Sigmoid colon (tissue), 7 donors: ENCODE measurements around the gene ENG. TPM values are rescaled to one million over a fixed set of nuclear protein-coding genes. Genes with fewer than 3 reads are reported as not detected.

ENCODE experiments used
- DNase-seq: peaks from one replicate; pipeline ENCODE4 v3.0.0-alpha.2; 2019
- H3K27ac ChIP-seq, 4 donors: fragments of 200-600 bp; sonication (generic); one replicate each; pipeline ENCODE4 v1.5.1; 2016 to 2019; ENCODE audit warnings: mild to moderate bottlenecking in 1 of 4
- H3K27me3 ChIP-seq, 3 donors: fragments of 200-600 bp; sonication (generic); one replicate each; pipeline ENCODE4 v1.5.1; 2019; ENCODE audit warnings: mild to moderate bottlenecking in 1 of 3
- H3K36me3 ChIP-seq, 4 donors: fragments of 200-600 bp; sonication (generic); one replicate each; pipeline ENCODE4 v1.5.1; 2016 to 2019
- H3K4me1 ChIP-seq, 4 donors: fragments of 200-600 bp; sonication (generic); one replicate each; pipeline ENCODE4 v1.5.1; 2017 to 2019
- H3K4me3 ChIP-seq, 4 donors: fragments of 200-600 bp; sonication (generic); one replicate each; pipeline ENCODE4 v1.5.1; 2017 to 2019; ENCODE audit warnings: mild to moderate bottlenecking in 2 of 4, moderate library complexity in 1 of 4
- H3K9me3 ChIP-seq, 4 donors: fragments of 200-600 bp in 3 of 4; sonication (generic) in 3 of 4; one replicate each; pipeline versions ENCODE4 v1.5.1 to v1.6.1; 2013 to 2019
- CTCF ChIP-seq, 4 experiments: fragments of 450-650 bp in 3 of 4; fragments of 200-600 bp in 1 of 4; IDR thresholded peaks; one replicate each; pipeline ENCODE4 v1.5.1; 2016 to 2019; ENCODE audit warnings: antibody characterized with exemption in 4 of 4, mild to moderate bottlenecking in 3 of 4, moderate library complexity in 2 of 4
- EP300 ChIP-seq, 4 donors: sonication (generic); formaldehyde crosslinking; IDR thresholded peaks; one replicate each; pipeline ENCODE4 v1.6.1; 2017; ENCODE audit warnings: antibody characterized with exemption in 4 of 4
- POLR2A ChIP-seq, 2 donors: fragments of 450-650 bp; IDR thresholded peaks; one replicate each; pipeline ENCODE4 v1.6.1; 2016; ENCODE audit warnings: antibody characterized with exemption in 2 of 2, mild to moderate bottlenecking in 2 of 2, moderate library complexity in 2 of 2
- POLR2AphosphoS5 ChIP-seq, 4 donors: sonication (generic); formaldehyde crosslinking; IDR thresholded peaks; one replicate each; pipeline ENCODE4 v1.6.1; 2017; ENCODE audit warnings: antibody characterized with exemption in 4 of 4
- WGBS, 2 donors: extraction: QIAGEN DNeasy Blood & Tissue Kit; methylation state at CpG; one replicate each; pipeline ENCODE4 v1.1.7; 2013; 5-methylcytosine and 5-hydroxymethylcytosine counted together
- intact Hi-C: fragments of 100-400 bp; cut with DNase I; formaldehyde crosslinking; loops from one replicate; pipeline ENCODE4 v1.15.1; 2023
- polyA plus RNA-seq, 3 donors: library from polyadenylated mRNA; stranded (reverse); fragments of 200-250 nt; gene quantifications; one replicate each; pipeline ENCODE4 v1.2.3, GENCODE V29; 2013
- total RNA-seq, 4 donors: library from RNA; depleted of rRNA; stranded (reverse); fragments of >200 nt; gene quantifications; one replicate each; pipeline ENCODE4 v1.1.0, GENCODE V29; 2016
- donor health status: healthy with polysubstance abuse.
- donor health status: Bipolar disorder and iron deficiency.
- donor health status: healthy.

The ENG gene
- total and polyA plus RNA-seq, 7 donors, result 5.4 to 50.4 (median 22.7) TPM

- Histone ChIP-seq H3K4me1 (peaks cover 0 to 9% (median 5%) of the 10 kb centered on the region in 4 donors), H3K27ac (no peak overlapping the region), H3K36me3 (no peaks in the 10 kb centered on the region), H3K9me3 (no peaks in the 10 kb centered on the region), H3K4me3 (no peak overlapping the region), H3K27me3 (no peaks in the 10 kb centered on the region)
- TF ChIP-seq CTCF (IDR thresholded peaks at IDR 0.05), result no peak
- TF ChIP-seq EP300 (IDR thresholded peaks at IDR 0.05), result no peak
- TF ChIP-seq POLR2A (IDR thresholded peaks at IDR 0.05), result no peak
- no peak for TF ChIP-seq POLR2AphosphoS5 (IDR thresholded peaks at IDR 0.05)
- 82 to 85% methylated on average over 20 of the region's 20 CpGs for WGBS, 2 donors
- intact Hi-C loops, result loop anchor here (5.0 kb wide), 1 partner anchor 193 kb away; no protein-coding TSS in a partner anchor
- DNase-seq, result no peak
Measured at GRCh38 chr9:127780126-127780885, 74.2 kb downstream of the ENG start.

- 48 to 74% methylated on average over 17 of the region's 17 CpGs for WGBS, 2 donors
- Histone ChIP-seq H3K4me1 (peaks cover 0 to 5% (median under 1%) of the 10 kb centered on the region in 4 donors), H3K27me3 (no peaks in the 10 kb centered on the region), H3K36me3 (no peaks in the 10 kb centered on the region), H3K4me3 (no peak overlapping the region), H3K9me3 (no peaks in the 10 kb centered on the region), H3K27ac (peak overlapping the region; percentile 11 to 52 (median 26))
- TF ChIP-seq POLR2AphosphoS5 (IDR thresholded peaks at IDR 0.05) (no peak), CTCF (IDR thresholded peaks at IDR 0.05) (no peak), POLR2A (IDR thresholded peaks at IDR 0.05) (no peak), EP300 (IDR thresholded peaks at IDR 0.05) (no peak)
- intact Hi-C loops, result no loop called here
- no peak for DNase-seq
Measured at GRCh38 chr9:127779136-127779981, 75.1 kb downstream of the ENG start.

- intact Hi-C loops, result no loop called here
- H3K4me3 ChIP-seq, result peak within 1 kb of the TSS in 1 of 4 donors; percentile 9
- H3K36me3 ChIP-seq, result no peaks in the 10 kb centered on the region
- peak within 1 kb of the TSS; percentile 11 to 52 (median 26) for H3K27ac ChIP-seq
- no peak for TF ChIP-seq POLR2AphosphoS5 (IDR thresholded peaks at IDR 0.05)
- no peak for TF ChIP-seq EP300 (IDR thresholded peaks at IDR 0.05)
- no peak for TF ChIP-seq POLR2A (IDR thresholded peaks at IDR 0.05)
- TF ChIP-seq CTCF (IDR thresholded peaks at IDR 0.05), result no peak
- no peaks in the 10 kb centered on the region for H3K4me1 ChIP-seq
- no peak for DNase-seq
- H3K9me3 ChIP-seq, result no peaks in the 10 kb centered on the region
- H3K27me3 ChIP-seq, result no peaks in the 10 kb centered on the region
- 31 to 72% methylated on average over 13 of the region's 13 CpGs for WGBS, 2 donors
Measured at GRCh38 chr9:127778280-127779135, 76.0 kb downstream of the ENG start, which contains the start of gene SH2D3C. Gene SH2D3C (minus strand): TSS chr9:127778666. CDS start chr9:127778627, 39 bp downstream.

- no peaks in the 10 kb centered on the region for H3K27me3 ChIP-seq
- peak overlapping the region in 1 of 4 donors; percentile 16 for H3K4me3 ChIP-seq
- no peaks in the 10 kb centered on the region for H3K36me3 ChIP-seq
- H3K9me3 ChIP-seq, result no peaks in the 10 kb centered on the region
- 48 to 75% methylated on average over 18 of the region's 18 CpGs for WGBS, 2 donors
- no peaks in the 10 kb centered on the region for H3K4me1 ChIP-seq
- no peak for DNase-seq
- intact Hi-C loops, result no loop called here
- TF ChIP-seq CTCF (IDR thresholded peaks at IDR 0.05) (no peak), POLR2A (IDR thresholded peaks at IDR 0.05) (no peak), EP300 (IDR thresholded peaks at IDR 0.05) (no peak), POLR2AphosphoS5 (IDR thresholded peaks at IDR 0.05) (no peak)
- H3K27ac ChIP-seq, result peak overlapping the region in 2 of 4 donors; percentile 7 to 52
Measured at GRCh38 chr9:127777368-127777980, 77.0 kb downstream of the ENG start.
